Gastroesophageal sphincter (tissue), 3 donors: ENCODE results near the gene SLC38A2.

ENCODE experiments used
- CTCF ChIP-seq, 4 experiments: fragments of 200-600 bp in 2 of 4; fragments of 450-650 bp in 2 of 4; sonication (generic) in 1 of 4; IDR thresholded peaks; one replicate each; pipeline ENCODE4 v1.5.1; 2017 to 2019; ENCODE audit warnings: antibody characterized with exemption in 4 of 4, mild to moderate bottlenecking in 2 of 4, moderate library complexity in 2 of 4
- POLR2A ChIP-seq, 2 donors: fragments of 450-650 bp; IDR thresholded peaks; one replicate each; pipeline ENCODE4 v1.6.1; 2017; ENCODE audit warnings: antibody characterized with exemption in 2 of 2, mild to moderate bottlenecking in 2 of 2, moderate library complexity in 1 of 2

GRCh38 chr12:46395388-46395787 is 22.8 kb upstream of the SLC38A2 start:
- no peak for TF ChIP-seq POLR2A (IDR thresholded peaks at IDR 0.05)
- TF ChIP-seq CTCF (IDR thresholded peaks at IDR 0.05): no peak
